Activated naive CD4-positive, alpha-beta T cell treated with anti-CD3 and anti-CD28 coated beads, Interleukin-2, amount 50 U/mL, for 24 hours (primary cell): Measurements from ENCODE around the gene KCNB1.

Experiments used
- H3K27ac Mint-ChIP-seq: one replicate; pipeline ENCODE4 v1.8.0; 2021; ENCODE audit warnings: mild to moderate bottlenecking, mixed read lengths
- H3K27me3 Mint-ChIP-seq: one replicate; pipeline ENCODE4 v1.8.0; 2021; ENCODE audit warnings: mixed read lengths
- H3K36me3 Mint-ChIP-seq: one replicate; pipeline ENCODE4 v1.8.0; 2021; ENCODE audit warnings: mixed read lengths
- H3K4me1 Mint-ChIP-seq: one replicate; pipeline ENCODE4 v1.8.0; 2021; ENCODE audit warnings: mixed read lengths
- H3K4me3 Mint-ChIP-seq: one replicate; pipeline ENCODE4 v1.8.0; 2021; ENCODE audit warnings: mild to moderate bottlenecking, mixed read lengths
- H3K9me3 Mint-ChIP-seq: one replicate; pipeline ENCODE4 v1.8.0; 2021; ENCODE audit warnings: mixed read lengths

The KCNB1 gene

GRCh38 chr20:49387581-49387939, 94.9 kb downstream of the KCNB1 start:
- H3K27ac Mint-ChIP-seq = no peak overlapping the region

GRCh38 chr20:49386848-49387580, 95.5 kb downstream of the KCNB1 start:
- no peaks in the 10 kb centered on the region for H3K4me1 Mint-ChIP-seq
- H3K27ac Mint-ChIP-seq = no peak overlapping the region
- H3K4me3 Mint-ChIP-seq = no peak overlapping the region
- no peaks in the 10 kb centered on the region for H3K9me3 Mint-ChIP-seq
- no peaks in the 10 kb centered on the region for H3K36me3 Mint-ChIP-seq
- H3K27me3 Mint-ChIP-seq = peaks cover 13% of the 10 kb centered on the region

More at GRCh38 chr20:49387581-49387939, 94.9 kb downstream of the KCNB1 start:
- peaks cover 11% of the 10 kb centered on the region for H3K27me3 Mint-ChIP-seq
- no peaks in the 10 kb centered on the region for H3K4me1 Mint-ChIP-seq
- H3K9me3 Mint-ChIP-seq = no peaks in the 10 kb centered on the region
- no peak overlapping the region for H3K4me3 Mint-ChIP-seq
- no peaks in the 10 kb centered on the region for H3K36me3 Mint-ChIP-seq

- H3K4me1 Mint-ChIP-seq = no peaks in the 10 kb centered on the region
- H3K27me3 Mint-ChIP-seq = peaks cover 7% of the 10 kb centered on the region
- no peaks in the 10 kb centered on the region for H3K9me3 Mint-ChIP-seq
- no peaks in the 10 kb centered on the region for H3K36me3 Mint-ChIP-seq
- no peak overlapping the region for H3K4me3 Mint-ChIP-seq
- no peak overlapping the region for H3K27ac Mint-ChIP-seq
Observed at GRCh38 chr20:49385465-49385864, 97.0 kb downstream of the KCNB1 start.

- Mint-ChIP-seq H3K27me3 (peaks cover 7% of the 10 kb centered on the region), H3K36me3 (no peaks in the 10 kb centered on the region), H3K4me1 (no peaks in the 10 kb centered on the region), H3K27ac (no peak overlapping the region), H3K4me3 (no peak overlapping the region), H3K9me3 (no peaks in the 10 kb centered on the region)
Observed at GRCh38 chr20:49384437-49385434, 97.7 kb downstream of the KCNB1 start.

- H3K27ac Mint-ChIP-seq = no peak overlapping the region
- no peaks in the 10 kb centered on the region for H3K9me3 Mint-ChIP-seq
- no peak overlapping the region for H3K4me3 Mint-ChIP-seq
- H3K4me1 Mint-ChIP-seq = no peaks in the 10 kb centered on the region
- H3K36me3 Mint-ChIP-seq = no peaks in the 10 kb centered on the region
- peaks cover 5% of the 10 kb centered on the region for H3K27me3 Mint-ChIP-seq
Observed at GRCh38 chr20:49381558-49382493, 100.6 kb downstream of the KCNB1 start.

- no peaks in the 10 kb centered on the region for H3K36me3 Mint-ChIP-seq
- no peaks in the 10 kb centered on the region for H3K4me1 Mint-ChIP-seq
- peaks cover 5% of the 10 kb centered on the region for H3K27me3 Mint-ChIP-seq
- H3K9me3 Mint-ChIP-seq = no peaks in the 10 kb centered on the region
- H3K4me3 Mint-ChIP-seq = no peak overlapping the region
- no peak overlapping the region for H3K27ac Mint-ChIP-seq
Observed at GRCh38 chr20:49380337-49380780, 102.1 kb downstream of the KCNB1 start.

- Mint-ChIP-seq H3K27ac (no peak overlapping the region), H3K9me3 (no peaks in the 10 kb centered on the region), H3K4me1 (no peaks in the 10 kb centered on the region), H3K27me3 (peaks cover 2% of the 10 kb centered on the region), H3K36me3 (no peaks in the 10 kb centered on the region), H3K4me3 (no peak overlapping the region)
Observed at GRCh38 chr20:49379338-49379737, 103.1 kb downstream of the KCNB1 start.

GRCh38 chr20:49377326-49377725, 105.1 kb downstream of the KCNB1 start:
- Mint-ChIP-seq H3K27ac (no peak overlapping the region), H3K4me1 (no peaks in the 10 kb centered on the region), H3K4me3 (no peak overlapping the region), H3K27me3 (peaks cover 3% of the 10 kb centered on the region), H3K9me3 (no peaks in the 10 kb centered on the region), H3K36me3 (no peaks in the 10 kb centered on the region)

- H3K36me3 Mint-ChIP-seq = no peaks in the 10 kb centered on the region
- no peak overlapping the region for H3K27ac Mint-ChIP-seq
- H3K27me3 Mint-ChIP-seq = peaks cover 2% of the 10 kb centered on the region
- H3K9me3 Mint-ChIP-seq = no peaks in the 10 kb centered on the region
- no peaks in the 10 kb centered on the region for H3K4me1 Mint-ChIP-seq
- H3K4me3 Mint-ChIP-seq = no peak overlapping the region
Observed at GRCh38 chr20:49375170-49375569, 107.3 kb downstream of the KCNB1 start.

- H3K4me1 Mint-ChIP-seq = no peaks in the 10 kb centered on the region
- no peak overlapping the region for H3K4me3 Mint-ChIP-seq
- H3K9me3 Mint-ChIP-seq = no peaks in the 10 kb centered on the region
- peaks cover 10% of the 10 kb centered on the region for H3K27me3 Mint-ChIP-seq
- no peak overlapping the region for H3K27ac Mint-ChIP-seq
- H3K36me3 Mint-ChIP-seq = no peaks in the 10 kb centered on the region
Observed at GRCh38 chr20:49372095-49372734, 110.3 kb downstream of the KCNB1 start.

- Mint-ChIP-seq H3K4me1 (no peaks in the 10 kb centered on the region), H3K36me3 (no peaks in the 10 kb centered on the region), H3K27me3 (peaks cover 14% of the 10 kb centered on the region), H3K4me3 (no peak overlapping the region), H3K27ac (no peak overlapping the region), H3K9me3 (no peaks in the 10 kb centered on the region)
Observed at GRCh38 chr20:49368596-49368995, 113.9 kb downstream of the KCNB1 start.

GRCh38 chr20:49367113-49367512, 115.4 kb downstream of the KCNB1 start:
- Mint-ChIP-seq H3K9me3 (no peaks in the 10 kb centered on the region), H3K4me3 (no peak overlapping the region), H3K4me1 (no peaks in the 10 kb centered on the region), H3K27me3 (peaks cover 14% of the 10 kb centered on the region), H3K36me3 (no peaks in the 10 kb centered on the region), H3K27ac (no peak overlapping the region)

GRCh38 chr20:49366687-49367086, 115.8 kb downstream of the KCNB1 start:
- no peak overlapping the region for H3K27ac Mint-ChIP-seq
- no peaks in the 10 kb centered on the region for H3K36me3 Mint-ChIP-seq
- H3K9me3 Mint-ChIP-seq = no peaks in the 10 kb centered on the region
- no peak overlapping the region for H3K4me3 Mint-ChIP-seq
- no peaks in the 10 kb centered on the region for H3K4me1 Mint-ChIP-seq
- H3K27me3 Mint-ChIP-seq = peaks cover 14% of the 10 kb centered on the region

GRCh38 chr20:49361862-49362660, 120.4 kb downstream of the KCNB1 start:
- Mint-ChIP-seq H3K27me3 (peaks cover 8% of the 10 kb centered on the region), H3K27ac (no peak overlapping the region), H3K36me3 (no peaks in the 10 kb centered on the region), H3K4me3 (no peak overlapping the region), H3K4me1 (no peaks in the 10 kb centered on the region), H3K9me3 (no peaks in the 10 kb centered on the region)
